HEK293T (cell line): ENCODE measurements around the gene ADAMTS3.

ENCODE experiments used
- BHLHE40 ChIP-seq: fragments of 450-650 bp; IDR thresholded peaks from 2 replicates; pipeline ENCODE4 v1.6.1; 2016; ENCODE audit warnings: mild to moderate bottlenecking, moderate library complexity, borderline replicate concordance
- CTBP1 ChIP-seq: fragments of 450-650 bp; IDR thresholded peaks from 2 replicates; pipeline ENCODE4 v1.6.1; 2016; ENCODE audit warnings: borderline replicate concordance
- FOXA1 ChIP-seq: fragments of 450-650 bp; IDR thresholded peaks from 2 replicates; pipeline ENCODE4 v1.6.1; 2016; ENCODE audit warnings: mild to moderate bottlenecking
- FOXK2 ChIP-seq: fragments of 450-650 bp; IDR thresholded peaks from 2 replicates; pipeline ENCODE4 v1.6.1; 2016; ENCODE audit warnings: mild to moderate bottlenecking
- FOXM1 ChIP-seq: fragments of 450-650 bp; IDR thresholded peaks from 2 replicates; pipeline ENCODE4 v1.6.1; 2017; ENCODE audit warnings: mild to moderate bottlenecking, borderline replicate concordance
- LEF1 ChIP-seq: fragments of 450-650 bp; IDR thresholded peaks from 2 replicates; pipeline ENCODE4 v1.6.1; 2017; ENCODE audit warnings: mild to moderate bottlenecking, borderline replicate concordance
- NFRKB ChIP-seq: fragments of 450-650 bp; IDR thresholded peaks from 2 replicates; pipeline ENCODE4 v1.6.1; 2016; ENCODE audit warnings: mild to moderate bottlenecking, moderate library complexity
- PKNOX1 ChIP-seq: fragments of 450-650 bp; IDR thresholded peaks from 2 replicates; pipeline ENCODE4 v1.6.1; 2016
- SP1 ChIP-seq: fragments of 450-650 bp; IDR thresholded peaks from 2 replicates; pipeline ENCODE4 v1.6.1; 2017
- SUZ12 ChIP-seq: fragments of 450-650 bp; IDR thresholded peaks from 2 replicates; pipeline ENCODE4 v1.6.1; 2016; ENCODE audit warnings: mild to moderate bottlenecking
- TARDBP ChIP-seq: fragments of 450-650 bp; IDR thresholded peaks from 2 replicates; pipeline ENCODE4 v1.6.1; 2016

- TF ChIP-seq BHLHE40 (no peak), FOXK2 (no peak), LEF1 (no peak), TARDBP (no peak), SUZ12 (no peak), FOXA1 (no peak), PKNOX1 (no peak), FOXM1 (no peak), SP1 (no peak), CTBP1 (no peak), NFRKB (no peak)
Observed at GRCh38 chr4:72531768-72532290, 37.2 kb downstream of the ADAMTS3 start.
